HG03442 (cell line): Measurements from ENCODE around the gene PHTF1.
A peak's percentile ranks its signal among the peaks of the same experiment; 100 is the strongest.
"Not testable (repeated sequence)": the region's sequence is repeated elsewhere in the genome, so short reads cannot be mapped to it uniquely, and the experiment has no call there.

ENCODE experiments used
- ATAC-seq: cut with Tn5 transposase; IDR thresholded peaks from one replicate; pipeline ENCODE4 v1.9.1; 2021; ENCODE audit warnings: mild to moderate bottlenecking, moderate library complexity; ENCODE audit not compliant: unreplicated experiment

PHTF1 gene

GRCh38 chr1:113732802-113733201, 26.5 kb downstream of the PHTF1 start:
- no peak for ATAC-seq

GRCh38 chr1:113721010-113721409, 38.3 kb downstream of the PHTF1 start:
- no peak for ATAC-seq

GRCh38 chr1:113718621-113719020, 40.7 kb downstream of the PHTF1 start:
- ATAC-seq, result not testable (repeated sequence)

GRCh38 chr1:113717506-113717905, 41.8 kb downstream of the PHTF1 start:
- ATAC-seq, result not testable (repeated sequence)

GRCh38 chr1:113714606-113715269, 44.5 kb downstream of the PHTF1 start:
- no peak for ATAC-seq

GRCh38 chr1:113701429-113701828, 57.9 kb downstream of the PHTF1 start:
- no peak for ATAC-seq

GRCh38 chr1:113694910-113695309, 64.4 kb downstream of the PHTF1 start:
- no peak for ATAC-seq

GRCh38 chr1:113692824-113693431, 66.4 kb downstream of the PHTF1 start:
- no peak for ATAC-seq

- ATAC-seq, result no peak
Observed at GRCh38 chr1:113692342-113692741, 66.9 kb downstream of the PHTF1 start.

GRCh38 chr1:113691184-113691583, 68.1 kb downstream of the PHTF1 start:
- no peak for ATAC-seq

- no peak for ATAC-seq
Observed at GRCh38 chr1:113686891-113687618, 72.2 kb downstream of the PHTF1 start.

GRCh38 chr1:113684153-113684541, 75.1 kb downstream of the PHTF1 start:
- ATAC-seq, result no peak

GRCh38 chr1:113683384-113684152, 75.7 kb downstream of the PHTF1 start:
- no peak for ATAC-seq

GRCh38 chr1:113681596-113682337, 77.5 kb downstream of the PHTF1 start:
- ATAC-seq, result no peak

GRCh38 chr1:113678159-113678469, 81.2 kb downstream of the PHTF1 start:
- no peak for ATAC-seq

GRCh38 chr1:113677250-113678158, 81.8 kb downstream of the PHTF1 start:
- ATAC-seq, result peak; percentile 50

- ATAC-seq, result no peak
Observed at GRCh38 chr1:113676524-113676923, 82.8 kb downstream of the PHTF1 start.

- ATAC-seq, result no peak
Observed at GRCh38 chr1:113675302-113675701, 84.0 kb downstream of the PHTF1 start.

GRCh38 chr1:113674591-113674990, 84.7 kb downstream of the PHTF1 start:
- no peak for ATAC-seq

GRCh38 chr1:113672491-113672890, 86.8 kb downstream of the PHTF1 start:
- ATAC-seq, result no peak
